DLD1 (cell line): ENCODE measurements around the gene IL25.

ENCODE experiments used
- in situ Hi-C: cut with HindIII; loops from 2 replicates; pipeline ENCODE4 v1.10.0; 2017; ENCODE audit warnings: low sequenced_read_pairs

The IL25 gene

DNA sequence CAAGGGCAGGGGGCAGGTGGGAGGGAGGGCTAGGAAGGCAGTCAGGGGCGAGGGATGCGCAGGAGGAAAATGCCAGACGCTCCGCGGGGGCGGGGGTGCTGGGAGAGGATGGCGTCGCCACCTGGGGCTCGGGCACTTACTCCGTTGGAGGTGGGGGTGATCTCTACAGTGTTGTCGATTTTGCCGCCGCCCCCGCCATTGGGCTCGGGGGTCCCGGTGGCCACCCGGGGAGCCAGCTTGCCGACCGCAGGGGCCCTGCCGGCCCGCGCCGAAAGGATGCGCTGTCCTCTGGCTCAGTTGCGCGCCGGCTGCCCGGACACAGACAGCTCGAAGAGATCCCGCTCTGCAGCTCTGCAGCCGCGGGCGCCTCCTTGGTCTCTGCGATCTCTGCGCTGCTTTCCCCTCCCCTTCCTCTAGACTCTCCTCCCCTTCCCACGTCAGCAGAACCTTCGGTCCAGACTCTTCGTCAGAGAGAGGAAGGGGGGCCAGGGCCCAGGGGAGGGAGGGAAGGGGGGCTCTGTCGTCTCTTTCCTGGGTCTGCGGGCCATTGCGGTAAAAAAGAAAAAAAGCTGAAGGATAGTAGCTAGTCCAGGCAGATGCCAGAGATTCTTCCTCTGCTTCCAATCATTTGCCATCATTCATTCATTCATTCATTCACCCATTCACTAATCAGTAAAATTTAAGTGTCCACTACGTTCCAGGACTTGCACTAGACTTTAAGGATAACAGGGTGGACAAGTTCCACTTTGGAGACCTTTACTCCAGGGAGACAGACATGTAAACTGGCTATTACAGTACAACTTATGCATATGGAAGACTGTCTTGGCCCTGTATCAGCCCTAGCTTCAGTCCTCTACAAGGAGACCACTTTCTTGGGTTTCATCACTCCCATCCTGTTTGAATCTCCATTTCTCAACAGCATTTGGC is 19.8 kb upstream of the IL25 start, which contains the start of gene SLC22A17:
Gene SLC22A17, minus strand, starts transcription at position 382 of the 927 bp plus-strand sequence.
- in situ Hi-C loops: no loop called here

DNA sequence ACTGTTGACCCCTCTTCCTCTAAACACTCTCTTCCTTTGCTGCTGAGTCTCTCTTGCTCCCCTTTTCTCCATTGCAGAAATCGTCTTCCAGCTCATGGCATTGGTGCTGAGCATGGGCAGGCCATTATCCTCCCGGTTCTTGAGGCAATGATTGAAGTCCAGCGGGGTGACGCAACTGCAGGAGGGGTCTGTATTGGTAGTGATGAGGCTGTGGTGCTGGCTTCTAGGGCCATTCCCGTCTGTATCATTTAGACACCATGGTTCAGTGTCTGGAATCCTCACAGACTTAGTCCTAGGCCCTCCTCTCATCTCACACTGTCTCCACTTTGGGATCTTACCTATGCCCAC is 19.2 kb upstream of the IL25 start:
- in situ Hi-C loops: no loop called here

- in situ Hi-C loops: no loop called here
These were observed 17.6 kb upstream of the IL25 start for GRCh38 chr14:23354990-23355389.

GRCh38 chr14:23355871-23356435 is 16.7 kb upstream of the IL25 start:
- in situ Hi-C loops: no loop called here

GRCh38 chr14:23356662-23357061 is 15.9 kb upstream of the IL25 start:
- in situ Hi-C loops: no loop called here

GRCh38 chr14:23357261-23357660 is 15.3 kb upstream of the IL25 start:
- in situ Hi-C loops: no loop called here

DNA sequence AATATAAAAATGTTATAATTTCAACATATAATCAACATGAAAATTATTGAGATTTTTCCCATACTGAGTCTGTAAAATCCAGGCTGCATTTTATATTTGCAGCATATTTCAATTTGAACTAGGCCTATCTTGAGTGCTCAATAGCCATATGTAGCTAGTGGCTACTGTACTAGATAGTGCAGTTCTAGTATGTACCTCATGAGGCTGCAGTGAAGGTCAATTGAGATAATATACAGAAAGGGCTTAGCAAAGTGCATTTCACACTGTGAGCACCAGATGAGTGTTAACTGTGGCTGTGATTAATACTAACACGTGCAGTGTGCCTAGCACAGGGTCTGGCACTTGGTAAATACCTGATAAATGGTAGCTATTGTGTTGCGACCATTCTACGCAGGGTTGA is 14.6 kb upstream of the IL25 start:
- in situ Hi-C loops: no loop called here

DNA sequence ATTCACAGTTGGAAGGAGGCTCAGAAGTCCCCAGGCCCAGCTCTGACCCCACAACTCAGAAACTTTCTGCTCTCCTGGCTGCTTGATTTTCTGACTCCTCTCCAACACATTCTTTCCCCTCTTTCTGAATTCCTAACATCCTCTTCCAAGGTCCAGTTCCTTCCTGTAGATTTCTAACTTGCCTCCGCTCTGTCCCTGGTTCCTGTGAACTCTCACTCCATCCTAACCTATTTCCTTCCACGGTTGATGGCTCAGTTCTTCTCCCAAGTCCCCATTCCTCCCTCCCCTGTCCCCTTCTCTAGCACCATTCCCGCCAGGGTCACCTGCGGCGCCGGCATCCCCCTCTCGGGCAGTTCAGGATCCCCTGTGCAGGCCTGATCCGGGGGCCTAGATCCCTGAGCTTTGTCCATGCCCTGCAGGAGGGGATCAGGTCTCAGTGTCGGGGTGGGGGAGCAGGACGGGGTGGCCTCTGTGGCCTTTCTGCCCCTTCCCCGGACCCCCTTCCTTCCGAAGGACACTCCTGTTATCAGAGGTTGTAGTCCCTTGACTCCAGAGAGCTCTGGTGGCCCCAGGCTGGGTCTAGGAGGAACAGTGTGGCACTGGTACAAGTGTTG is 13.9 kb upstream of the IL25 start:
- in situ Hi-C loops: no loop called here

- in situ Hi-C loops: no loop called here
These were observed 13.4 kb upstream of the IL25 start for GRCh38 chr14:23359167-23359626.

DNA sequence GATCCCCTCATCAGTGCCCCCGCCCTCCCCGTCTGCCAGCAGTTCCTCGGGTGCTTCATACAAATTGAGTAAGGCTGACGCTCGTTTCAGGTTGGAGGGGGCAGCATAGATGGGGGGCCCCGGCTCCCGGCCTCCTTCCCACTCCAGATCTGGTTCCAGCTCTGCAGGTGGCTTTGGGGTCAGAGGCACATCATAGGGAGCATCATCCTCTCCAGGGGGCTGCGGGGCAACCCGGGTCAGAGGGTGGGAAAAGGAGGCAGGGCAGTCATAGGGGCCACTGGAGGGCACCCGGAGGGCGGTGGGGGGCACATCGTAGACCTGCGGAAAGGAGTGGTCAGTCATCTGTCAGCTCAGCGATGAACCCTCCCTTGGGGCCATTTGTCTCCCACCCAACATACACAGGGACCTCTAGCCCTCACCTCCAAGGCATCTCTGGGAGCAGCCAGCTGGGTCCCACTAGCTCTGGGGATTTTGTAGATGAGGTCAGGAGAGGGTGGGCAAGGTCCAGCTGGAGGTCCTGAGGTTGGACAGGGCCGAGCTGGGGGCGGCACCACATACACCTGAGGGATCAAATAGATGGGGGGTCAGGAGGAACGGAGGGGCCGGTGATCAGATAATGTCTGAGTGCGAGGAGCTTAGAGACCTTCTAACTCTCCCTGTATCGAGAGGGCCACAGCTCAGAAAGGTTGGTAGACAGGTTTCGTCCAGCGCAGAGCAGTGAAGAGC is 12.7 kb upstream of the IL25 start:
- in situ Hi-C loops: no loop called here

DNA sequence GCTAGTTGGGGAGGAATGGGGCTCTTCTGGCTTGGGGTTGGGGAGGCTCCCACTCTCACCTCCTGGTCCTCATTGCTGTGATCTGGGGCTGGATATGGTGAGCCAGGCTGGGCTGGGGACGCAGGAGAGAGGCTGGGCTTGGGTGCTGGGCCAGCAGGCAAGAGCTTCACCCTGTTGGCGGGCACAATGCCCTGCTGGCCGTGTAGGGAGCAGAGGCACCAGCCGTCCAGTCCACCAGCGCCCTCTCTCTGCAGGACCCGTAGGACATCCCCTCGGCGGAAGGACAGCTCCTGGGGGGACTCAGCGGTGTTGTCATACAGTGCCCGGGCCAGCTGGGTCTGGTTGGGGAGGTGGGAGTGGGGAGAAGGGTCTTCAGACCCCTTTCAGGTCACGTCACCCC is 12.1 kb upstream of the IL25 start:
- in situ Hi-C loops: no loop called here

- in situ Hi-C loops: no loop called here
These were observed 11.3 kb upstream of the IL25 start for GRCh38 chr14:23361320-23361719.

DNA sequence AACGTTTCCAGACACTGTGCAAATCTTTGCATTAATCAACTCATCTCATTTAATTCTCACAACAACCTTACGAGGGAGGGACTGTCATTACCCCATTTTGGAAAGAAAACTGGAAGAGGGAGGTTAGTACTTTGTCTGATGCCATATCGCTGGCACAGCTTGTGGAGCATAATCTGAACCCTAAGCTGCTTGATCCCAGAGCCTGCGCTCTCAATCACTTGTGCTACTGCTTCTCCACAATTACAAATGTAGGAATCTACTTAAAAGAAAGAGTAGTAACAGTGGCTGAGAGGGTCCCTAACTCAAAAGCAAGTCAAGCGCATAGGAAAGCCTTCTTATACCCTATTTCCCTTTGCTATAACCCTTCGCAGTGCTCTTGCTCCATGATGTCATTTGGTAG is 10.8 kb upstream of the IL25 start:
- in situ Hi-C loops: no loop called here

GRCh38 chr14:23362200-23362599 is 10.4 kb upstream of the IL25 start:
- in situ Hi-C loops: no loop called here

- in situ Hi-C loops: no loop called here
These were observed 8.2 kb upstream of the IL25 start for GRCh38 chr14:23364164-23365035.

- in situ Hi-C loops: no loop called here
These were observed 7.4 kb upstream of the IL25 start, which contains the start of gene EFS for GRCh38 chr14:23365036-23365731. Gene EFS, minus strand, starts transcription at chr14:23365172. Its CDS starts 147 bp downstream, at chr14:23365025.

GRCh38 chr14:23365732-23366425 is 6.7 kb upstream of the IL25 start:
- in situ Hi-C loops: no loop called here

- in situ Hi-C loops: no loop called here
These were observed 6.1 kb upstream of the IL25 start for GRCh38 chr14:23366426-23366921.

GRCh38 chr14:23370221-23370620 is 2.4 kb upstream of the IL25 start:
- in situ Hi-C loops: no loop called here
